ENCODE results near the gene NUDT16L1. TPM values are rescaled to one million over a fixed set of nuclear protein-coding genes. Genes with fewer than 3 reads are reported as not detected.

Gene NUDT16L1
- total RNA-seq, 1 donor from 2014 or later = 36.7 TPM

DNA sequence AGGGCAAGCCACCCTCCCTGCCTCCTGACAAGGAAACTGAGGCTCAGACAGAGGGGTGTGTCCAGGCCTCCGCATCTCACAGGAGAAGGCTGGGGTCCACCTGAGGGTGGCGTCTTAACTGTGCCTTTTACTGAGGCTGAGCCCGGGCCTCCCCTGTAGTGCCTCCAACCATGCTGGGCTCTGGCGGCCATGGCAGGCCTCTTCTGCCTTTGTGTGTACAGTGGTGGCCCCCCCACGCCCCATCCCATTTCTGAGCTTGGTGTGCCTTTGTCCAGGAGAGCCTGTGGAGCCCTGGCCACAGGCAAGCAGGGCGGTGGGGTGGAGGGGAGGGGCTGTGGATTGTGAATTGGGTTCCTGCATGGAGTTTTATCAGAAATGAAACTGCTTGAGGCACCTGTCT lies 37.6 kb upstream of the NUDT16L1 start:
- Mint-ChIP-seq H3K9me3 (no peaks in the 10 kb centered on the region), H3K4me3 (no peak overlapping the region), H3K27me3 (no peaks in the 10 kb centered on the region), H3K27ac (no peak overlapping the region), H3K4me1 (ENCODE audit: unreplicated experiment) (no peaks in the 10 kb centered on the region), H3K36me3 (no peaks in the 10 kb centered on the region)
- TF ChIP-seq, protein P1, sequence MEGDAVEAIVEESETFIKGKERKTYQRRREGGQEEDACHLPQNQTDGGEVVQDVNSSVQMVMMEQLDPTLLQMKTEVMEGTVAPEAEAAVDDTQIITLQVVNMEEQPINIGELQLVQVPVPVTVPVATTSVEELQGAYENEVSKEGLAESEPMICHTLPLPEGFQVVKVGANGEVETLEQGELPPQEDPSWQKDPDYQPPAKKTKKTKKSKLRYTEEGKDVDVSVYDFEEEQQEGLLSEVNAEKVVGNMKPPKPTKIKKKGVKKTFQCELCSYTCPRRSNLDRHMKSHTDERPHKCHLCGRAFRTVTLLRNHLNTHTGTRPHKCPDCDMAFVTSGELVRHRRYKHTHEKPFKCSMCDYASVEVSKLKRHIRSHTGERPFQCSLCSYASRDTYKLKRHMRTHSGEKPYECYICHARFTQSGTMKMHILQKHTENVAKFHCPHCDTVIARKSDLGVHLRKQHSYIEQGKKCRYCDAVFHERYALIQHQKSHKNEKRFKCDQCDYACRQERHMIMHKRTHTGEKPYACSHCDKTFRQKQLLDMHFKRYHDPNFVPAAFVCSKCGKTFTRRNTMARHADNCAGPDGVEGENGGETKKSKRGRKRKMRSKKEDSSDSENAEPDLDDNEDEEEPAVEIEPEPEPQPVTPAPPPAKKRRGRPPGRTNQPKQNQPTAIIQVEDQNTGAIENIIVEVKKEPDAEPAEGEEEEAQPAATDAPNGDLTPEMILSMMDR (conservative IDR thresholded peaks at IDR 0.05) = no peak
- DNase-seq (ENCODE audit: extremely low spot score, unreplicated experiment) = no peak

DNA sequence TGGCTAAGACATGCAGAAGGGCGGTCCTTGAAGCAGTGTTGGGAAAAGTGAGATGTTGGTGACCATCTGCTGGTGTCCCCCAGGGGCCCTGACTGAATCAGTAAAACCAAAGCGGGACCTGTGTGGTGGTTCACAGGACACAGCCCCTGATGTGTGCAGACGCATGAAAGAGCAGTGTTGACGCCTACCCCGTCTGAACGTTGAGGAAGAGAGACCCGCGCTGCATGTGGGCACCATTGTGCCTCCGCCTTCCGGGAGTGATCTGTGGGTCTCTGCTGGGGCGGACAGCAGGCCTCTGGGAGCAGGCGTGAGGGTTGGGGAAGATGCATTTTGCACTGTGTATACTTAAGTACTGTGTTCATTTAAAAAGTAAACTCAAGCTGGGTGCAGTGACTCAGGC lies 37.1 kb upstream of the NUDT16L1 start:
- H3K4me1 Mint-ChIP-seq (ENCODE audit: unreplicated experiment) = no peaks in the 10 kb centered on the region
- TF ChIP-seq, protein P1 (conservative IDR thresholded peaks at IDR 0.05) = no peak
- no peak for DNase-seq (ENCODE audit: extremely low spot score, unreplicated experiment)
- H3K4me3 Mint-ChIP-seq = no peak overlapping the region
- H3K36me3 Mint-ChIP-seq = no peaks in the 10 kb centered on the region
- no peaks in the 10 kb centered on the region for H3K9me3 Mint-ChIP-seq
- H3K27ac Mint-ChIP-seq = no peak overlapping the region
- no peaks in the 10 kb centered on the region for H3K27me3 Mint-ChIP-seq

- no peaks in the 10 kb centered on the region for H3K27me3 Mint-ChIP-seq
- DNase-seq (ENCODE audit: extremely low spot score, unreplicated experiment) = no peak
- H3K9me3 Mint-ChIP-seq = no peaks in the 10 kb centered on the region
- no peaks in the 10 kb centered on the region for H3K36me3 Mint-ChIP-seq
- H3K4me3 Mint-ChIP-seq = no peak overlapping the region
- no peaks in the 10 kb centered on the region for H3K4me1 Mint-ChIP-seq (ENCODE audit: unreplicated experiment)
- H3K27ac Mint-ChIP-seq = no peak overlapping the region
- TF ChIP-seq, protein P1 (conservative IDR thresholded peaks at IDR 0.05) = no peak
These were observed 36.4 kb upstream of the NUDT16L1 start for GRCh38 chr16:4656695-4657686.

GRCh38 chr16:4659363-4660353 lies 33.7 kb upstream of the NUDT16L1 start:
- Mint-ChIP-seq H3K4me3 (no peak overlapping the region), H3K27me3 (no peaks in the 10 kb centered on the region), H3K27ac (peak overlapping the region; percentile 46), H3K4me1 (ENCODE audit: unreplicated experiment) (peaks cover 8% of the 10 kb centered on the region), H3K36me3 (no peaks in the 10 kb centered on the region), H3K9me3 (no peaks in the 10 kb centered on the region)
- no peak for DNase-seq (ENCODE audit: extremely low spot score, unreplicated experiment)
- TF ChIP-seq, protein P1 (conservative IDR thresholded peaks at IDR 0.05) = no peak

DNA sequence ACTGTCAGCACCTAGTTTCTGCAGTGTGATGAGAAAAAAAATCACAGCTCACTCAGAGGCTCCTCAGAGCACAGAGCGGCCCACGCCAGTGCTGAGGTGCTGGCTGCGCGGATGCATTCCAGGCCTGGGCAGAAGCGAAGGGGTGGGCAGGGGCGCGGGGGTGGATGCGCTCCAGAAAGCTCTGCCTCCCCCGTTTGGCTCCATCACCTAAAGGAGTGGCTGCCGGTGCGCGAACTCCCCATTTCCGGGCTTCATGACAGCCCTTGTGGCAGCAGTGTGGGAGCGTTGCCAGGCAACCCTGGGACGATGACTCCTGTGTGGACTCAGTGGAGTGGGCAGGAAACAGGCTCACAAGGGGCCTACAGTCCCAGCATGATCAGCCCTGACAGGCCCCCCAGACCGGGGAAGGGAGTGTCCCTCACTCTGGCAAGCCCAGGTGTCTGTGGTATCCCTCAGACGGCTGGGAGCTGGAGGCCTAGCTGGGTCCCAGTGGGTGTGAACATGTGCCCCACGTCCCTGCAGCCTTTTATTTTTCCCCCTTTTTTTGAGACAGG lies 32.8 kb upstream of the NUDT16L1 start:
- DNase-seq (ENCODE audit: extremely low spot score, unreplicated experiment) = no peak
- Mint-ChIP-seq H3K4me1 (ENCODE audit: unreplicated experiment) (peaks cover 9% of the 10 kb centered on the region), H3K36me3 (no peaks in the 10 kb centered on the region), H3K4me3 (no peak overlapping the region), H3K27me3 (no peaks in the 10 kb centered on the region), H3K27ac (peak overlapping the region; percentile 66), H3K9me3 (no peaks in the 10 kb centered on the region)
- TF ChIP-seq, protein P1 (conservative IDR thresholded peaks at IDR 0.05) = no peak

All from type B pancreatic cell (in vitro differentiated cells).